Adipose tissue (tissue), 3 donors: ENCODE results near the gene HYCC2. TPM values are rescaled to one million over a fixed set of nuclear protein-coding genes. Genes with fewer than 3 reads are reported as not detected.

ENCODE experiments used
- H3K27ac ChIP-seq: one replicate; pipeline ENCODE4 v1.5.1; 2013; ENCODE audit warnings: low read depth, low read length
- polyA plus RNA-seq, 3 donors: library from polyadenylated mRNA; stranded (reverse); fragments of 200-250 nt; gene quantifications; one replicate each; pipeline ENCODE4 v1.2.3, GENCODE V29; 2013
- donor health status: healthy with polysubstance abuse.
- donor health status: Bipolar disorder and iron deficiency.
- donor health status: healthy.

Gene HYCC2
- polyA plus RNA-seq, 3 donors: 1.5 to 6.7 (median 3.7) TPM

- H3K27ac ChIP-seq: no peak overlapping the region
Measured at GRCh38 chr2:201024518-201024917, 47.0 kb downstream of the HYCC2 start.

DNA sequence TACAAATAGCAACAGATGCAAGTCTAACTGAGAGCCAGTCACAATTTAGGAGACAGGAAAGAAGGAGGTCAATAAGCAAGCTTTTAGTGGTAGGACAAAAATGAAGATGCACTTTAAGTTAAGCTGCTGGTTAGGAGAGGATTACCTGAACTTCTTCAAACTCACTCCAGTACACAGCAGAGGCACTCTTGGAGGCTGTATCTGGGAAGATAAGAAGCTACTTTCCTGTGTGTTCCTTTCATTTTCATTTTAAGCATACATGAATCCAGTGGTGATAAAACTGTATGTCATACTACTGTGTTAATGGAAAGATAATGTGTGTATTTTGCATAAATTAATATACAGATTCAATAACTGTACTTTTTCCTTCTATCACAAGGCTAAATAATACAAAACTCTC lies 49.6 kb downstream of the HYCC2 start:
- H3K27ac ChIP-seq: no peak overlapping the region

Other genes starting within 250 kb of the HYCC2 start
- 100 to 1,000 TPM in 1 of 3 donors, 10 to 100 TPM in 2; 55.4 to 253 (median 74.5) TPM for gene CLK1, start 207.0 kb downstream of the HYCC2 start, polyA plus RNA-seq
- 10 to 100 TPM in 2 of 3 donors, 1 to 10 TPM in 1; 7.0 to 25.3 (median 18.3) TPM for gene PPIL3, start 182.6 kb downstream of the HYCC2 start, polyA plus RNA-seq
- gene NIF3L1, start 182.3 kb downstream of the HYCC2 start, polyA plus RNA-seq: 10 to 100 TPM; 12.1 to 25.9 (median 17.2) TPM
- gene ORC2, start 108.0 kb downstream of the HYCC2 start, polyA plus RNA-seq: 1 to 10 TPM; 5.0 to 7.0 (median 6.0) TPM
- gene NDUFB3, start 330 bp upstream of the HYCC2 start, polyA plus RNA-seq: 100 to 1,000 TPM in 1 of 3 donors, 10 to 100 TPM in 2; 28.9 to 110 (median 73.3) TPM
- 100 to 1,000 TPM in 1 of 3 donors, 10 to 100 TPM in 2; 22.0 to 123 (median 75.4) TPM for gene CFLAR, start 44.5 kb upstream of the HYCC2 start, polyA plus RNA-seq
- gene CASP10, start 111.5 kb upstream of the HYCC2 start, polyA plus RNA-seq: 1 to 10 TPM; 2.3 to 4.8 (median 3.6) TPM
- gene CASP8, start 188.9 kb upstream of the HYCC2 start, polyA plus RNA-seq: 10 to 100 TPM in 2 of 3 donors, 1 to 10 TPM in 1; 5.0 to 11.0 (median 10.8) TPM